K562 (cell line): Measurements from ENCODE around the gene BCAS1.

Experiments
- EZH2 ChIP-seq: IDR thresholded peaks from 2 replicates; pipeline ENCODE4 v1.6.1; 2012; ENCODE audit warnings: low read depth, mild to moderate bottlenecking, inconsistent platforms, low read length, borderline replicate concordance
- ZNF224 ChIP-seq: sonication (generic); formaldehyde crosslinking; IDR thresholded peaks from 2 replicates; pipeline ENCODE4 v1.8.0; 2022; ENCODE audit warnings: mild to moderate bottlenecking, missing genetic modification reagents

- no peak for TF ChIP-seq EZH2
- no peak for TF ChIP-seq ZNF224 (CRISPR knock-in tag)
These were observed 137.1 kb downstream of the BCAS1 start for GRCh38 chr20:53933232-53933846.
